ENCODE measurements around the gene LCOR.

DNA sequence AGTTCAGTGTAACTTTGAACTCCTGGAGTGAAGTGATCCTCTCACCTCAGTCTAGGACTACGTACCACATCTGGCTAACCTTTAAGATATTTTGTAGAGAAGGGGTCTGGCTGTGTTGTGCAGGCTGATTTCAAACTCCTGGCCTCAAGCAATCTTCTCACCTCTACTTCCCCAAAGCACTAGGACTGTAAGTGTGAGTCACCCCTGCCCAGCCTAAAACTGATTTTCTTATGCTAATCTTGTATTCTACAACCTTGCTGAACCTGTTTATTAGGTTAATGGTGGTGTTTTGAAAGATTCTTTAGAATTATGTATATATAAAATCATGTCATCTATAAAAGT lies 58.0 kb downstream of the LCOR start:
- TF ChIP-seq, protein P1, sequence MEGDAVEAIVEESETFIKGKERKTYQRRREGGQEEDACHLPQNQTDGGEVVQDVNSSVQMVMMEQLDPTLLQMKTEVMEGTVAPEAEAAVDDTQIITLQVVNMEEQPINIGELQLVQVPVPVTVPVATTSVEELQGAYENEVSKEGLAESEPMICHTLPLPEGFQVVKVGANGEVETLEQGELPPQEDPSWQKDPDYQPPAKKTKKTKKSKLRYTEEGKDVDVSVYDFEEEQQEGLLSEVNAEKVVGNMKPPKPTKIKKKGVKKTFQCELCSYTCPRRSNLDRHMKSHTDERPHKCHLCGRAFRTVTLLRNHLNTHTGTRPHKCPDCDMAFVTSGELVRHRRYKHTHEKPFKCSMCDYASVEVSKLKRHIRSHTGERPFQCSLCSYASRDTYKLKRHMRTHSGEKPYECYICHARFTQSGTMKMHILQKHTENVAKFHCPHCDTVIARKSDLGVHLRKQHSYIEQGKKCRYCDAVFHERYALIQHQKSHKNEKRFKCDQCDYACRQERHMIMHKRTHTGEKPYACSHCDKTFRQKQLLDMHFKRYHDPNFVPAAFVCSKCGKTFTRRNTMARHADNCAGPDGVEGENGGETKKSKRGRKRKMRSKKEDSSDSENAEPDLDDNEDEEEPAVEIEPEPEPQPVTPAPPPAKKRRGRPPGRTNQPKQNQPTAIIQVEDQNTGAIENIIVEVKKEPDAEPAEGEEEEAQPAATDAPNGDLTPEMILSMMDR (IDR thresholded peaks at IDR 0.05), result no peak
- TF ChIP-seq EP300 (IDR thresholded peaks at IDR 0.05) (no peak), POLR2A (IDR thresholded peaks at IDR 0.05) (no peak), POLR2AphosphoS5 (IDR thresholded peaks at IDR 0.05) (no peak)
